Caco-2 (cell line): Measurements from ENCODE around the gene DMBX1. TPM values are rescaled to one million over a fixed set of nuclear protein-coding genes. Genes with fewer than 3 reads are reported as not detected.

Experiments used
- BruUV-seq: library from RNA; stranded (reverse); fragments of 400-500 nt; replicated peaks from 2 replicates; lab custom pipeline; 2021; lab: Mats Ljungman, UMichigan
- CTCF ChIA-PET: fragments of 300-600 bp; sonication (Branson Sonifier 250); formaldehyde crosslinking; loops from one replicate; lab custom pipeline; 2022; ENCODE audit warnings: antibody characterized with exemption; lab: Charles Lee
- POLR2A ChIA-PET: fragments of 300-600 bp; sonication (Branson Sonifier 250); formaldehyde crosslinking; loops from one replicate; lab custom pipeline; 2022; ENCODE audit warnings: antibody characterized with exemption; lab: Charles Lee
- DNase-seq, 2 experiments: peaks; one replicate each; pipeline versions ENCODE4 v3.0.0 to v3.0.0-alpha.2; 2020 to 2022
- H3K27me3 ChIP-seq: replicated peaks from 2 replicates; pipeline ENCODE4 v1.6.0; 2011; ENCODE audit warnings: low read length; ENCODE audit not compliant: control insufficient read depth, insufficient read depth
- H3K36me3 ChIP-seq: 2 replicates; pipeline ENCODE4 v1.5.1; 2011; ENCODE audit warnings: low read length; ENCODE audit not compliant: control insufficient read depth, insufficient read depth
- H3K4me1 ChIP-seq: fragments of 250-450 bp; sonication (Bioruptor Pico); 2 replicates; pipeline ENCODE4 v1.5.1; 2020; ENCODE audit warnings: mild to moderate bottlenecking
- H3K4me3 ChIP-seq: 2 replicates; pipeline ENCODE4 v1.5.1; 2011; ENCODE audit warnings: low read depth, mild to moderate bottlenecking, control low read depth, low read length
- H3K9me3 ChIP-seq: fragments of 250-450 bp; sonication (Bioruptor Pico); 2 replicates; pipeline ENCODE4 v1.5.1; 2020; ENCODE audit warnings: mild to moderate bottlenecking, moderate library complexity
- H3K27ac Mint-ChIP-seq: one replicate; pipeline ENCODE4 v1.8.0; 2022; ENCODE audit warnings: mixed read lengths; ENCODE audit not compliant: unreplicated experiment
- H3K27me3 Mint-ChIP-seq: one replicate; pipeline ENCODE4 v1.8.0; 2022; ENCODE audit warnings: mixed read lengths; ENCODE audit not compliant: insufficient read depth, unreplicated experiment
- H3K36me3 Mint-ChIP-seq: one replicate; pipeline ENCODE4 v1.8.0; 2022; ENCODE audit warnings: mild to moderate bottlenecking, mixed read lengths; ENCODE audit not compliant: insufficient read depth, unreplicated experiment
- H3K4me1 Mint-ChIP-seq: one replicate; pipeline ENCODE4 v1.8.0; 2022; ENCODE audit warnings: low read depth, mixed read lengths; ENCODE audit not compliant: unreplicated experiment
- H3K4me3 Mint-ChIP-seq: one replicate; pipeline ENCODE4 v1.8.0; 2022; ENCODE audit warnings: mild to moderate bottlenecking, moderate library complexity, mixed read lengths; ENCODE audit not compliant: unreplicated experiment
- H3K9me3 Mint-ChIP-seq: one replicate; pipeline ENCODE4 v1.8.0; 2022; ENCODE audit warnings: mixed read lengths; ENCODE audit not compliant: unreplicated experiment
- intact Hi-C: fragments of 100-400 bp; cut with micrococcal nuclease; formaldehyde crosslinking; loops from one replicate; pipeline ENCODE4 v1.10.0; 2022; ENCODE audit not compliant: unreplicated experiment
- total RNA-seq: library from RNA; stranded (reverse); gene quantifications from 2 replicates; pipeline ENCODE4 v1.2.3, GENCODE V29; 2022
- TF ChIP-seq, protein P1 (sequence below), 2 experiments: fragments of 200-600 bp in 1 of 2; IDR thresholded peaks; 1 replicate in 1 of 2; 2 replicates in 1 of 2; pipeline versions ENCODE4 v1.5.1 to v1.8.0; 2011 to 2022; ENCODE audit warnings: antibody characterized with exemption in 1 of 2, control low read depth in 1 of 2, inconsistent platforms in 1 of 2, low read depth in 1 of 2, low read length in 1 of 2, mild to moderate bottlenecking in 1 of 2, moderate library complexity in 1 of 2; ENCODE audit not compliant: insufficient read depth in 1 of 2, severe bottlenecking in 1 of 2, unreplicated experiment in 1 of 2

DMBX1 gene
- total RNA-seq, 1 experiment from 2014 or later: 0.16 TPM

DNA sequence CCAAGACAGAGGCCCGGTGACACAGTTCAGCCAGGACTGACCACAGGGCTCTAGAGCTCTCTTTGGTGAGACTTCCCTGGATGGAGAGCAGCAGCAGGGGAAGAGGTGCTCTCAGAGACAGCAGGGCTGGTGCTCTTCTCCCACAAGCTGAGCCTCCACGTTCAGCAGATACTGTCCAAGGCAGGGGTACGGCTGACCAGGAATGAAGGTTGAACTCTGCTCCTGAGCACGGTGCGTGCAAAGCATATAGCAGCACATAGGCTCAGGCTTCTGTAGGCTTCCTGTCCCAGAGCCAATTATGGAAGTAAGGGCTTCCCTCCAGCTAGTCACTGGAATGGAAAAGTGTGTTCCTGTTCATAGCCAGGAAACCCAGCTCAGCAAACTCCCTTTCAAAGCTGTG, 23.9 kb downstream of the DMBX1 start:
- BruUV-seq: no TSS peak
- H3K9me3 ChIP-seq: no peaks in the 10 kb centered on the region
- POLR2A ChIA-PET: no interaction called here
- Mint-ChIP-seq H3K9me3 (no peaks in the 10 kb centered on the region), H3K36me3 (no peaks in the 10 kb centered on the region), H3K27me3 (no peaks in the 10 kb centered on the region), H3K27ac (no peak overlapping the region), H3K4me1 (no peaks in the 10 kb centered on the region), H3K4me3 (no peak overlapping the region)
- intact Hi-C loops: no loop called here
- CTCF ChIA-PET: no interaction called here
- H3K4me3 ChIP-seq: no peak overlapping the region
- H3K4me1 ChIP-seq: peaks cover 7% of the 10 kb centered on the region; the same call in 1 of the 2 replicates
- no peaks in the 10 kb centered on the region for H3K36me3 ChIP-seq
- DNase-seq: no peak
- TF ChIP-seq, protein P1, sequence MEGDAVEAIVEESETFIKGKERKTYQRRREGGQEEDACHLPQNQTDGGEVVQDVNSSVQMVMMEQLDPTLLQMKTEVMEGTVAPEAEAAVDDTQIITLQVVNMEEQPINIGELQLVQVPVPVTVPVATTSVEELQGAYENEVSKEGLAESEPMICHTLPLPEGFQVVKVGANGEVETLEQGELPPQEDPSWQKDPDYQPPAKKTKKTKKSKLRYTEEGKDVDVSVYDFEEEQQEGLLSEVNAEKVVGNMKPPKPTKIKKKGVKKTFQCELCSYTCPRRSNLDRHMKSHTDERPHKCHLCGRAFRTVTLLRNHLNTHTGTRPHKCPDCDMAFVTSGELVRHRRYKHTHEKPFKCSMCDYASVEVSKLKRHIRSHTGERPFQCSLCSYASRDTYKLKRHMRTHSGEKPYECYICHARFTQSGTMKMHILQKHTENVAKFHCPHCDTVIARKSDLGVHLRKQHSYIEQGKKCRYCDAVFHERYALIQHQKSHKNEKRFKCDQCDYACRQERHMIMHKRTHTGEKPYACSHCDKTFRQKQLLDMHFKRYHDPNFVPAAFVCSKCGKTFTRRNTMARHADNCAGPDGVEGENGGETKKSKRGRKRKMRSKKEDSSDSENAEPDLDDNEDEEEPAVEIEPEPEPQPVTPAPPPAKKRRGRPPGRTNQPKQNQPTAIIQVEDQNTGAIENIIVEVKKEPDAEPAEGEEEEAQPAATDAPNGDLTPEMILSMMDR (IDR thresholded peaks at IDR 0.05; ENCODE audit: insufficient read depth in 1 of 2, low read depth in 1 of 2, low read length in 1 of 2, severe bottlenecking in 1 of 2, unreplicated experiment in 1 of 2): no peak
- no peaks in the 10 kb centered on the region for H3K27me3 ChIP-seq

DNA sequence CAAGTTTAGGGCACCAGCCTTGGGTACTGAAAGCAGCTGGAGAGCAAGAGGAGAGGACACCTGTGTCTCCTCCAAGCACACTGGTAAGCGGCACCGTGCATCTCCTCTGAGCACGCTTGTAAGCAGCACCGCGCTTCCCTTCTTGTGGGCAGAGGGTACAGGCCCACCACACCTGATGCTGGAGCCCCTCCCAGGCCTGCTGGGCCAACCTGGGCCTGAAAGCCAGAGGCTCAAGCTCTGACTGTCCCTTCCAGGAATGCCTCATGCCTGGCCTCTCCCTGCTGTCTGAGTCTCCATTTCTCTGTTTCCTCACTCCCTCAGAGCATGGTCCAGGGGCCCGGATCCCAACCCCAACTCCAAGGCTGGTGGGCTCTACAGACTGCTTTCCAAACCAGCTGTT, 25.9 kb downstream of the DMBX1 start:
- POLR2A ChIA-PET: no interaction called here

DNA sequence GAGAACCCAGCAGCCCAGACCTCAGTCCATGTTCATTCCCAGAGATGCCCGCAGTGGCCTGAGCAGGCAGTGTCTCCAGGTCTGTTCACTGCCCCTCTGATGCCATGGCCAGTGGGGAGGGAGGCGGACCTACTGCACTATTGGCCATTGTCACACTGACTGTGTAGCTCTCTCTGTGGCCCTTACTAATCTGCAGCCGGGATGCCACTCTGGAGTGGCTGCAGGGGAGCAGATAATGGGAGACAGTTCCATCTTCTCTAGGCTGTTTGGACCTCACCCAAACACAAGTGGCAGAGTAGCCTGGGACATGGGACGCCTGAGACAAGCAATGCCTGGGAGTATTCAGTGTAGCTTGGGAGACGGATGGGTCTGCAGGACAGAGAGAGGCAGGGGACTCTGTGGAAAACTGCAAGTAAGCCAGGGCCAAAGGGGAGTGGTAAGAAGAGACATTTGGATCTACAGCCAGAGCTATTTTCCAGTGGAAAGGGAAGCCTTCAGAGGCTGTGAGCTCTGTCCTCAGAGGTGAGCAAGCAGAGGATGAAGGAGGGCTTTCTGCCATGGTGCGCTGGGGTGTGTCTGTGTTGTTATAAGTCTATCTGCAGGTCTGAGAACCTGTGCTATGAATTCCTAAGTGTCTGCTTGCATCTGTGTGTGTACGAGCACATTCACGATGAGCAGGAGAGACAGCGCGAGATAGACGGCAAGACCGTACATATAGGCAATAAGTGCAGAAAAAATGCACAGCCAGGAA, 26.7 kb downstream of the DMBX1 start:
- Mint-ChIP-seq H3K27ac (no peak overlapping the region), H3K27me3 (no peaks in the 10 kb centered on the region), H3K9me3 (no peaks in the 10 kb centered on the region), H3K4me1 (no peaks in the 10 kb centered on the region), H3K4me3 (no peak overlapping the region), H3K36me3 (no peaks in the 10 kb centered on the region)
- intact Hi-C loops: no loop called here
- no peak for DNase-seq
- H3K4me3 ChIP-seq: no peak overlapping the region
- BruUV-seq: no TSS peak
- H3K27me3 ChIP-seq: no peaks in the 10 kb centered on the region
- no peaks in the 10 kb centered on the region for H3K9me3 ChIP-seq
- H3K36me3 ChIP-seq: no peaks in the 10 kb centered on the region
- TF ChIP-seq, protein P1 (IDR thresholded peaks at IDR 0.05; ENCODE audit: insufficient read depth in 1 of 2, low read depth in 1 of 2, low read length in 1 of 2, severe bottlenecking in 1 of 2, unreplicated experiment in 1 of 2): no peak
- ChIA-PET POLR2A (no interaction called here), CTCF (no interaction called here)
- peaks cover 7% of the 10 kb centered on the region; the same call in 1 of the 2 replicates for H3K4me1 ChIP-seq

More for the DNA sequence above, 25.9 kb downstream of the DMBX1 start:
- TF ChIP-seq, protein P1 (IDR thresholded peaks at IDR 0.05; ENCODE audit: insufficient read depth in 1 of 2, low read depth in 1 of 2, low read length in 1 of 2, severe bottlenecking in 1 of 2, unreplicated experiment in 1 of 2): no peak
- H3K4me1 ChIP-seq: peaks cover 7% of the 10 kb centered on the region; the same call in 1 of the 2 replicates
- Mint-ChIP-seq H3K4me3 (no peak overlapping the region), H3K36me3 (no peaks in the 10 kb centered on the region), H3K27me3 (no peaks in the 10 kb centered on the region), H3K4me1 (no peaks in the 10 kb centered on the region), H3K9me3 (no peaks in the 10 kb centered on the region), H3K27ac (no peak overlapping the region)
- no peaks in the 10 kb centered on the region for H3K36me3 ChIP-seq
- intact Hi-C loops: no loop called here
- no peak overlapping the region for H3K4me3 ChIP-seq
- no TSS peak for BruUV-seq
- CTCF ChIA-PET: no interaction called here
- no peaks in the 10 kb centered on the region for H3K27me3 ChIP-seq
- H3K9me3 ChIP-seq: no peaks in the 10 kb centered on the region
- no peak for DNase-seq
